Panc1 (cell line): Measurements from ENCODE around the gene BCLAF1.

Experiments used
- CTCF ChIP-seq: fragments of 450-650 bp; IDR thresholded peaks from 2 replicates; pipeline ENCODE4 v1.5.1; 2017; ENCODE audit warnings: mild to moderate bottlenecking
- POLR2AphosphoS5 ChIP-seq: IDR thresholded peaks from 2 replicates; pipeline ENCODE4 v1.6.1; 2012; ENCODE audit warnings: mild to moderate bottlenecking, low read depth, low read length, moderate library complexity
- SIN3A ChIP-seq: IDR thresholded peaks from 2 replicates; pipeline ENCODE4 v1.6.1; 2012; ENCODE audit warnings: low read depth, mild to moderate bottlenecking, low read length, moderate library complexity, borderline replicate concordance; ENCODE audit not compliant: insufficient read depth
- TF ChIP-seq, protein P1 (sequence below), 2 experiments: IDR thresholded peaks; 2 replicates each; pipeline ENCODE4 v1.6.1; 2011 to 2012; ENCODE audit warnings: low read depth in 2 of 2, control low read depth in 1 of 2, low read length in 1 of 2, mild to moderate bottlenecking in 1 of 2, moderate library complexity in 1 of 2; ENCODE audit not compliant: insufficient read depth in 1 of 2

GRCh38 chr6:136290410-136291010, 864 bp upstream of the BCLAF1 start:
- TF ChIP-seq, protein P1, sequence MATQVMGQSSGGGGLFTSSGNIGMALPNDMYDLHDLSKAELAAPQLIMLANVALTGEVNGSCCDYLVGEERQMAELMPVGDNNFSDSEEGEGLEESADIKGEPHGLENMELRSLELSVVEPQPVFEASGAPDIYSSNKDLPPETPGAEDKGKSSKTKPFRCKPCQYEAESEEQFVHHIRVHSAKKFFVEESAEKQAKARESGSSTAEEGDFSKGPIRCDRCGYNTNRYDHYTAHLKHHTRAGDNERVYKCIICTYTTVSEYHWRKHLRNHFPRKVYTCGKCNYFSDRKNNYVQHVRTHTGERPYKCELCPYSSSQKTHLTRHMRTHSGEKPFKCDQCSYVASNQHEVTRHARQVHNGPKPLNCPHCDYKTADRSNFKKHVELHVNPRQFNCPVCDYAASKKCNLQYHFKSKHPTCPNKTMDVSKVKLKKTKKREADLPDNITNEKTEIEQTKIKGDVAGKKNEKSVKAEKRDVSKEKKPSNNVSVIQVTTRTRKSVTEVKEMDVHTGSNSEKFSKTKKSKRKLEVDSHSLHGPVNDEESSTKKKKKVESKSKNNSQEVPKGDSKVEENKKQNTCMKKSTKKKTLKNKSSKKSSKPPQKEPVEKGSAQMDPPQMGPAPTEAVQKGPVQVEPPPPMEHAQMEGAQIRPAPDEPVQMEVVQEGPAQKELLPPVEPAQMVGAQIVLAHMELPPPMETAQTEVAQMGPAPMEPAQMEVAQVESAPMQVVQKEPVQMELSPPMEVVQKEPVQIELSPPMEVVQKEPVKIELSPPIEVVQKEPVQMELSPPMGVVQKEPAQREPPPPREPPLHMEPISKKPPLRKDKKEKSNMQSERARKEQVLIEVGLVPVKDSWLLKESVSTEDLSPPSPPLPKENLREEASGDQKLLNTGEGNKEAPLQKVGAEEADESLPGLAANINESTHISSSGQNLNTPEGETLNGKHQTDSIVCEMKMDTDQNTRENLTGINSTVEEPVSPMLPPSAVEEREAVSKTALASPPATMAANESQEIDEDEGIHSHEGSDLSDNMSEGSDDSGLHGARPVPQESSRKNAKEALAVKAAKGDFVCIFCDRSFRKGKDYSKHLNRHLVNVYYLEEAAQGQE (IDR thresholded peaks at IDR 0.05; ENCODE audit: insufficient read depth in 1 of 2, low read depth in 2 of 2, low read length in 1 of 2), result no peak
- TF ChIP-seq CTCF (no peak), SIN3A (no peak), POLR2AphosphoS5 (no peak)
